Panc1 (cell line): Measurements from ENCODE around the gene GATC.

Experiments used
- CTCF ChIP-seq: fragments of 450-650 bp; IDR thresholded peaks from 2 replicates; pipeline ENCODE4 v1.5.1; 2017; ENCODE audit warnings: mild to moderate bottlenecking
- REST ChIP-seq, 2 experiments: IDR thresholded peaks; 2 replicates each; pipeline ENCODE4 v1.6.1; 2011 to 2012; ENCODE audit warnings: low read depth in 2 of 2, control low read depth in 1 of 2, low read length in 1 of 2, mild to moderate bottlenecking in 1 of 2, moderate library complexity in 1 of 2; ENCODE audit not compliant: insufficient read depth in 1 of 2

GRCh38 chr12:120489018-120489417 is 42.8 kb downstream of the GATC start:
- TF ChIP-seq CTCF (no peak), REST (IDR thresholded peaks at IDR 0.05; ENCODE audit: insufficient read depth in 1 of 2, low read depth in 2 of 2, low read length in 1 of 2) (no peak)
